Activated CD4-positive, alpha-beta T cell treated with anti-CD3 and anti-CD28 coated beads for 24 hours (primary cell): ENCODE results near the gene PPARD.
"Not testable (repeated sequence)": the region's sequence is repeated elsewhere in the genome, so short reads cannot be mapped to it uniquely, and the experiment has no call there.

Experiments
- DNase-seq, 2 donors: peaks; one replicate each; pipeline ENCODE4 v3.0.0-alpha.2; 2020; ENCODE audit warnings: low read depth in 2 of 2

Gene PPARD

DNA sequence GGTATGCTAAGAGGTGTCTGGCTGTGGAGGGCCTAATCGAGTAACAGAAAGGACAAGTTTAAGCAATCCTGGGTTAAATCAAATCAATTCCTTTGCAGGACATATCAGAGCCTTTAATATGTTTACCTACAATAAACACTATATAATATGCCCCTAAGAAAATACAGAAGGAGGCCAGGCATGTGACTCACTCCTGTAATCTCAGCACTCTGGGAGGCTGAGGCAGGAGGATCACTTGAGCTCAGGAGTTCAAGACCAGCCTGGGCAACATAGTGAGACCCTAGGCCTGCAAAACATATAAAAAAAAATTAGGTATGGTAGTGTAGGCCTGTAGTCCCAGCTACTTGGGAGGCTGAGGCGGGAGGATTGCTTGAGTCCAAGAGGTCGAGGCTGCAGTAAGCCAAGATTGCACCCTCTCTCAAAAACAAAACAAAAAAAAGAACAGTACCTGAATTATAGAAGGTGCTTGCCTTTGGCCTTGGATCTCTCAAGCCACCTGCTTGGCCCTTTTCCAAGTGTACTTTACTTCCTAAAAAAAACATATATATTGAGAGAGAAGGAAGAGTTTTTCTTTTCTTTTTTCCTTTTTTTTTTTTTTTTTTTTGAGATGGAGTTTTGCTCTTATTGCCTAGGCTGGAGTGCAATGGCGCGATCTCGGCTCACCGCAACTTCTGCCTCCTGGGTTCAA is 96.2 kb downstream of the PPARD start:
- DNase-seq = not testable (repeated sequence)

DNA sequence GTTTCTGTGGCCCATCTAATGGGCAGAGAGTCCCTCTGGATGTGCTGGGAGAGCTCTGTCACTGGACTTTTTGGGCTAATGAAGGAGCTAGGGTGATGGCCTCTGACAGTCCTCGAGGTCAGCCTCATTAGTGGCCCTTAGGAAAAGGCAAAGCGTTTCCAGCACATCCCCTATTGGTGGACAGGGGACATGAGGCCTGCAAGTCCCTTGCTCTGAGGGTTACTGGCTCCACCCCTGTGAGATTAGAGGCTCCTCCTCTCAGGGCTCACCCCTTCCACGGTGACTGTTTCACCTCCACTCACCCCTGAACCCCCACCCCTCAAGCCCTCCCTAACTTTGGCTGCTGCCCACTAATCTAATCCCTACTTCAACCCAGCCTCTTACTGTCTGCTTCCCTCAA is 97.0 kb downstream of the PPARD start:
- no peak for DNase-seq

DNA sequence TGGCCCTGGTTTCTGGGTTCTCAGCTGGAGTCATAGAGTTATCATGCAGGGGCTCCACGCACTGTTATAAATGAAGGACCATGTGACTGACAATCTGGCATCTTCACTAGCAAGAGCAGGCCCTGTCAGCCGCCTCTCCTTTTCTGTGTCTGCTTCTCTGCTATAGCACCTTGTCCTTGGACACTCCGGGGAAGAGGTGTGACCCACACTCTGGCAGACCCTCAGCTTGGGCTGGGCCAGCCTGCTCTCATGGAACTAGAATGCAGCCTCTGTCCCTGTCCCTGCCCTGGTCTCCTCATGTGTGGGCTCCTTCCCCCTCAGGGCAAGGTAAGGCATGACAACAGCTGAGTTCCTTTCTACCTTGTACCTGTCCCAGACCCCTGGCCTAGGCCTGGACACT is 98.8 kb downstream of the PPARD start:
- DNase-seq = no peak

DNA sequence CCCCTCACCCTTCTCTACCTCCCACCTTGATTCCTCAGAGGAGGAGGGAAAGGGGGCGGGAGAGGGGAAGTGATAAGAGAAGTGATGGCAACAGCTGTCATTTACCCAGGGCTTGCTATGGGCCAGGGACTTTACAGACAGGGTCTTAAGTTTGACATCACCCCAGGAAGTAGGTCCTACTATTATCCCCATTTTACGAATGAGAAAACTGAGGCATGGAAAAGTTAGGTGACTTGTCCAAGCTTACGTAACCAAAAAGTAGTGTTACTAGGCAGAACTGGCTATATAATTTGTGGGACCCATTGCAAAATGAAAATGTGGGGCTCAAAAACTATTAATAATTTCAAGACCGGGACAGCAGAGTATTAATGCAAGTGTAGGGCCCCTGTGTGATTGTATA is 99.3 kb downstream of the PPARD start:
- no peak for DNase-seq

DNA sequence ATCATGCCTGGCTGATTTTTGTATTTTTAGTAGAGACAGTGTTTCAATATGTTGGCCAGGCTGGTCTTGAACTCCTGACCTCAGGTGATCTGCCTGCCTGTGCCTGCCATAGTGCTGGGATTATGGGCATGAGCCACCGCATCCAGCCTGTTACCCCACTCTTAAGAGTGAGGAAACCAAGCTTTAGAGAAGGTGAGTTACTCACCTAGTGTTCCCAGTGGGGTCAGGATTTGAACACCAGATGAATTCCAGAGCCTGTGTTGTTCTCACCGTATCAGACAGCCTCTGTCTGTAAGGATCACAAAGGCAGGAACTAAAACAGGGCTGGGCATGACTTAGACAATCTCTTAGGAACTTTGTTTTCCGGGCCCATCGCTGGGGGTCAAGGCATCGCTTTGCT is 100.3 kb downstream of the PPARD start:
- no peak for DNase-seq

DNA sequence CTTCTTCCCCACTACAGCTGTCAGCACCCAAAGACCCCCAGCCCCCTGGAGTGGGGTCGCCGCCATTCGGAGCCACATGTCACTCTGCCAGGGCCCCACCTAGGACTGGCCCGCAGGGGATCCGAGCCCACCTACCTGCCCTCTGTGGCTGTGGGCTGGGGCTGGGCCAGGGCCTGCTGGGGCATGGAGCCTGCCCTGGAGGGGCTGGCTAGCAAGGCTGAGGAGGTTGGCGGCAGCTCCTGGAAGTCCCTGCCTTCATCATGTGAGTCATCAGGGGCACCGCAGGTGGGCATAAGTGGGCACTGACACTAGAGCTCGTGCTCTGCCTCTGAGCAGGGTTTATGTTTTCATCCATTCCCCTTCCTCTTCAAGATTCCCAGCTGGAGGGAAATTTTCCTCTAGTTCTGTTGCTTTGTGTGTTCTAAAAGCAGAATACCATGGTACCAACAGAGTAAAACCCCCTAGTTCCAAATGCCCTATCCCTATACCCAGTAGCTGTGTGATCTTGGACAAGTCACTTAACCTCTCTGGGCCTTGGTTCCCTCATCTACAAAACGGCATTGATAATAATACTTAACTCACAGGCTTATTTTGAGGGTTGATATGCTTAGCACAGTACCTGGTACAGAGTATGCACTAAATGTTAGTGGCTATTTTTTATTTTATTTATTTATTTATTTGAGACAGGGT is 101.1 kb downstream of the PPARD start:
- no peak for DNase-seq

DNA sequence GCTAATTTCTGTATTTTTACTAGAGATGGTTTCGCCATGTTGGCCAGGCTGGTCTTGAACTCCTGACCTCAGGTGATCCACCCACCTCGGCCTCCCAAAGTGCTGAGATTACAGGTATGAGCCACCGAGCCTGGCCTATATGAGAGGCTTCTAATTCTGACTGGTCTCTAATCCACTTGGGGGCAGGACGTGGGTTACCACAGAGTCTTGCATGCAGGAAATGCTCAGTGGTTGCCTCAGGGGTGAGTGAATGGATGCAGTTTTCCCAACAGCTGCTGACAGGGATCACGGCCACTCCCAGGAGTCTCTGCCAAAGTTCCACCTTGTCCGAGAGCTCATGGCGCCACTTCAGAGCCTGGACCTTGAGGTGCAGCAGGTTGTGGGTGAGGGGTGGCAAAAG is 103.3 kb downstream of the PPARD start:
- DNase-seq = no peak

DNA sequence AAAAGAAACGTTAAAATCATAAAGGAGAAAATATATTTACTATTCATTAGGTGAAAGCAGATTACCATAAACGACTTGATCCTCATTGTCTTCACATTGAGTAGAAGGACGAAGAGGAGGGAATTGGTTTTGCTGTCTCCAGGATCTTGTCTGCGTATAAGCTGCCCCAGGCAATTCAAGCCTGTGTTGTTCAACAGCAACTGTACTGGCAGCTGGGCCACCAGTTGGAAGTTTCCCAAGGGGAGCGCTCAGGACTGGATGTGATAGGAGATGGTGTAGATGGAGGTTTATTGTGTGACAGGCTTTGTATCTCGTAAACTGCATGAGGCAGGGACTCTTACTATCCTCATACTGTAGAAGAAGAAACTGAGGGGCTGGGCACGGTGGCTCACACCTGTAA is 105.8 kb downstream of the PPARD start:
- DNase-seq = no peak

DNA sequence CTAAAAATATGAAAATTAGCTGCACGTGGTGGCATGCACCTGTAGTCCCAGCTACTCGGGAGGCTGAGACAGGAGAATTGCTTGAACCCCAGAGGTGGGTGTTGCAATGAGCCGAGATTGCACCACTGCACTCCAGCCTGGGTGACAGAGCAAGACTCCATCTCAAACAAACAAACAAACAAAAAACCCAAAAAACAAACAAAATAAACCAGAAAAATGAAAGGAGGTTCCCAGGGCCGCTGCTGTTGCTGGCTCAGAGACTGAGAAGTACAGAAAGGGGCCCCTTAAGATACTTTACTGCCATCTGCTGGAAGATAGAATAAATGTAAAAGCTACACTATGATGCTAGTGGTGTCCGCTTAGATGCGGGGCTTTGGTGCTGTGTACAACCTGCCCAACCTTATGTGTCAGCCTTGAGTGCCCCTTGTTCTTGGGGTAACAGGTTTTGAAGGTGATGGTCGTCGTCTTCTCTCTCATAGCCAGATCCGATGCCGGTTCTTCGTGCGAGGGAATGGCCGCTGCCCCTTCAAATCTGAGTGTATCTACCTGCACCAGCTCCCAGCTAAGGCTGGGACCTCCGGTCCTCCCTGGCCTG is 107.0 kb downstream of the PPARD start:
- DNase-seq = no peak

DNA sequence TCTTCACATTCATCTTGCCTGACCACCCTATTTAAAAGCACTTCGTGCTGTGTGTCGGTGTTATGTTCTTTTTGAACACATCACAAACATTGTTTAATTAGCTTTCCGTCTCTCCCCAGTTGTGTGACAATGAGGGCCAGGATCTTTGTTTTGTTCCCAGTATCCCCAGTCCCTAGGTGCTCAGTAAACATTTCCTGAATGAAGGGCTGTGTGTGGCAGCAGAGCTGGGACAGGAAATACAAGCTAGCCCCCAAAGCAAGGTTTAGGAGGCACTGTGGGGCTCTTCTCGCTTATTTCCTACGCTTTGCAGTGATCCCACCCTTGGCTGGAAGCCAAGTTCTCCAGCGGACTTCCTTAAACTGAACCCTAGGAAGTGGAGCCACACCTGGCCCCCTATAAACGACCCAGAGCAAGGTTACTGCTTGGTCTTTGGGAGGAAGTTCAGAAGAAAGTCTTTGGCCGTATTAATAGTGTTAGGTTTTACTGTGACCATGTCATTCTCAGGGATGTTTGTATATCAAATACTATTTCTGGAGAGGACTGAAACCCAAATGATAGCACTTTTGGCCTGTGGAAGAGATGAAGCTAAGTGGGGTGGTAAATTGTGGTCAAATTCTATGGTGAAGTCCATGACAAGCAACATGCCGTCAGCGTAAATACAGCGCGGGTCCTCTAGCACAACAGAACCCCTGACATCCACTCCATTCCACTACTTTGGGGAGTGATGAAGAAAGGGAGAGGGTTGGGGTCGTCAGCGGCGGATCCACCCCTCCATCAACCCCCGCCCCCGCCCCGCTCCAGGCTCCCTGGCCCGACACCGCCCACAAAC is 109.2 kb downstream of the PPARD start:
- no peak for DNase-seq

DNA sequence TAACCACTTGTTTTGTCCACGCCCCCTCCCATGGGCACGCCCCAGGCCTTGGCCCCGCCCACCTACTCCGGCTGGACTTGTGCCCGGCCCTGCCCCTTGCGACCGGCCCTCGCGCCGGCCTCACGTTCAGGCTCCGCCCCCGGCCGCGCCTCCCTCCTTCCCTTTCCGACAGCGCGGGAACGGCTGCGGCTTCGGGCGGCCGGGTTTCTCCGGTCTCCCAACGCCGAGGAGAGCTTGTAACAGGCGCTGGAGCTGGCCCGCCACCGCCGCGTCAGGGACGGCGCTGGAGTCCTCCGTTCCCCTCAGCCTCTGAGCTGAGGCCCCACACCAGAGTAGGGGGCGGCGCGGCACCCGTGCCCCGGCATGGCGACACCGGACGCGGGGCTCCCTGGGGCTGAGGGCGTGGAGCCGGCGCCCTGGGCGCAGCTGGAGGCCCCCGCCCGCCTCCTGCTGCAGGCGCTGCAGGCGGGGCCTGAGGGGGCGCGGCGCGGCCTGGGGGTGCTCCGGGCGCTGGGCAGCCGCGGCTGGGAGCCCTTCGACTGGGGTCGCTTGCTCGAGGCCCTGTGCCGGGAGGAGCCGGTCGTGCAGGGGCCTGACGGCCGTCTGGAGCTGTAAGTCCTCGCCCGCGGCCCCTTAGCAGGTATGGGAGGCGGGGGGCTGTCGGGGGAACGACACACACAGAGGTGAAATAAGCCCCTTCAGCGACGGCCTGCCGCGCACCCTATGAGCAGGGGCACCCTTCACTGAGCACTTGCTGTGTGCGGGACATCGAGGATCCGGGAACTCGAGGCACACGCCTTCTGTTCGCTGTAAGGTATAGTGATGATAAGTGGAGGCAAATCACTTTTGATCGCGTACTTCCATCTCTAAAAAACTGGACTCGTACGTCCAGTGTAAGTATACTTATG is 110.1 kb downstream of the PPARD start, which contains the start of gene FANCE:
Gene FANCE, plus strand, starts transcription at position 156 of the 908 bp plus-strand sequence. Its CDS starts 208 bp downstream, at position 364.
- DNase-seq = peak; percentile 89 to 97

DNA sequence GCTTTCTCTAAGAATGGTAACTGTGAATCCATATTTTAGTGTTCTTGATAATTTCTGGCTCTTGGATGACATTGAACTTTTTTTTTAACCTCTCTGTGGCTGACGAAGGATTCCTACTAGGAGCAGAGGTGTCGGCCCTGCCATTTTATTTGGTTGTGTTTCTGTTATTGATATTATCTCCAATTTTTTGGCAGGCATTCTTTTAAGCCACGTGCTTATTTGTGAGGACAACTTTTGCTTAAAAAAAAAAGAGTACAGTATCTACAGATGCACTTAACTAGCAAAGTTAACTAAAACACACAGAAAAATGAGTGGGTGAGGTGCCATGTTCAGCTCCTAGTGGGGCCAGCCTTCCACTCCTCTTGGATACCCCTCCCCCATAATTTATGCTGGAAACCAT is 110.9 kb downstream of the PPARD start:
- DNase-seq = no peak

DNA sequence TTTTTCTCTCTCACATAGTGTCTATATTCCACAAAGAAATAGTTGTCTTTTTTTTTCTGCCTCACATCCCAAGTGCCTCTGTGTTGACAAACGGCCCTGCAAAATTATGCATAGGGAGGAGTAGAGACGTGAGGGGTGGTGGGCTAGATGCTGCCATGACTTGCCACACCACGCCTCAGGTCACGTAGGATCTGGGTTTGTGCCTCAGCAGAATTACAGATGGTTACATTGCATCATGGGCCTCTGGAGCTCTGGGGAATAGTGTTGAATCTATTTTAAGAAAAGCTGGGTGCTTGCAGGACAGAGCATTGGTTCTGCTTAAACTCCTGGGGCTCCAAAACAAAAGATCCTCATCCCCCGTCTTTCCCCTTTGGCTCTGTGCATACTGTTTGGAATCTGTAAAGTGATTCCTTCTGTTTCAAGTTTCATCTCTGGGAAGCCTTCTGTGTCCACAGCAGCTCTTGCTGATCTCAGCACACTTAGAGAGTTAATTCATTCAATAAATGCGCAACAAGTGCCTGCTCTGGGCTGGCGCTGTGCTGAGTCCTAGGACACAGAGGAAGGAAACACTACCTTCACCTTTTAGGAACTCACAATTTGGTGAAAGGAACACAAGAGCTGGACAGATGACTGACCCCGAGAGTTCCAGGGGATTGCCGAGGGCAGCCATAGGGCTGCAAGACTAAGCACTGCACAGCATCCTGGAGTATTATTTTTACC is 112.2 kb downstream of the PPARD start:
- no peak for DNase-seq

DNA sequence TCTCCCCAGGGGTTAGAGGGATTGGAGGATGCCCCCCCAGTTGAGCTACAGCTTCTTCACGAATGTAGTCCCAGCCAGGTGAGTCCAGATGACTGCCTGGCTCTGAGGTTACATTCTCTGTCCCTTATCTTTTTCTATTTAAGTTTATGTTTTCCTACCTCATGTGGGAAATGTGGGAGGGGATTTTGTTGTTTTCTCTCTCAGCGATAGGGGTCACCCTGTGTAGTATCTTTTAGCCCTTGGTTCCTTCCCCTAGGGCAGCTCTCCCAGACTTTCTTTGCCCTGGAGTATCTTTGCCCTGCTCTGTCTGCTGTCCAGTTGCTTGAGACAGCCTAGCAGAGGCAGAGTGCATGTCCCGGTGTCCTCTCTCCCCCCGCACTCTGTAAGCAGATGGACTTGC is 115.5 kb downstream of the PPARD start:
- no peak for DNase-seq

DNA sequence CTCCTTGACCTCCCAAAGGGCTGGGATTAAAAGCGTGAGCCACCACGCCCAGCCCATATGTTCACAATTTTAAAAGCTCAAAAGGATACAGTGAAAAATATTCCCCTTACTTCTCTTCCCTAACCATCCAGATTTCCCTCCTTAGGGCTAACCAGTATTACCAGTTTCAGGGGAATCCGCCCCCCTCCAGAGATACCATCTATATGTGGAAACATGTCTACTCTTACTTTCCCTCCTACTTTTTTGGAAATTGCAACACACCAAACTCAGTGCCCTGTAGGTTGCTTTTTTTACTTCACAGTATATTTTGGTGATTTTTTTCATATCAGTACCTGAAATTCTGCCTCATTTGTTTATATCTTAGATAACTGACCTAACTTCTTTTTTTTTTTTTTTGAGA is 118.9 kb downstream of the PPARD start:
- no peak for DNase-seq

DNA sequence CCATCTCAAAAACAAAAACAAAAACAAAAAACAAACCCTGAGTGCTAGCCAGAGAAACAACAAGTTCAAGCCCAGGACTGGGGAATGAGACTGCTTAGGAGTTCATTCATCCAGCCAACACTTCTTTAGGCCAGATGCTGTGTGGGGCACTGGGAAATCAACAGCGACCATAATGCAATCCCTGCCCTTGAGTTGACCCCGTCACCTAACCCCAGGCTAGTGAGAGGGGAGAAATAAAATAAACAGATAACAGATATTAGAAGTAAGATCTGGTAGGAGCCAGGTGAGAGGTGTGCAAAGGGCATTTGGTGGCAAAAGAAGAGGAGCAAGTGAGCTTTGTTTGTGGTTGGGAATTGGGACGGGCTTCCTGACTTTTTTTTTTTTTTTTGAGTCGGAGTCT is 120.9 kb downstream of the PPARD start:
- DNase-seq = no peak

DNA sequence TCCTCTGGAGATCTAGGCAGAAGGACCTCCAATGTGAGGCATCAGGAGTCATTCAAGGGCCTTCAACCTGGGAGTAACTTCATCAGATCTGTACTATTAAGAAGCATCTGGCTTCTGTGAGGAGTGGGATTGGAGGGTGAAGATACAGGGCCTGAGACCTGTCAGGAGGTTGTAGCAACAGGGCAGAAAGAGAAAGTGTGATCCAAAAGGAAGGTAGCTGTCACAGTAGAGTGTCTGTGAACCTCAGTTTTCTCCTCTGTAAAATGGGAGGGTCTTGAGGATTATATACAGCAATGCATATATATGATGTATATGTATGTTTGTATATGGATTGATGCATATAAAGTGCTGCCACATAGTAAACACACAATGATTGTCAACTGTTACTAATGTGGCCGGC is 123.3 kb downstream of the PPARD start:
- DNase-seq = no peak

DNA sequence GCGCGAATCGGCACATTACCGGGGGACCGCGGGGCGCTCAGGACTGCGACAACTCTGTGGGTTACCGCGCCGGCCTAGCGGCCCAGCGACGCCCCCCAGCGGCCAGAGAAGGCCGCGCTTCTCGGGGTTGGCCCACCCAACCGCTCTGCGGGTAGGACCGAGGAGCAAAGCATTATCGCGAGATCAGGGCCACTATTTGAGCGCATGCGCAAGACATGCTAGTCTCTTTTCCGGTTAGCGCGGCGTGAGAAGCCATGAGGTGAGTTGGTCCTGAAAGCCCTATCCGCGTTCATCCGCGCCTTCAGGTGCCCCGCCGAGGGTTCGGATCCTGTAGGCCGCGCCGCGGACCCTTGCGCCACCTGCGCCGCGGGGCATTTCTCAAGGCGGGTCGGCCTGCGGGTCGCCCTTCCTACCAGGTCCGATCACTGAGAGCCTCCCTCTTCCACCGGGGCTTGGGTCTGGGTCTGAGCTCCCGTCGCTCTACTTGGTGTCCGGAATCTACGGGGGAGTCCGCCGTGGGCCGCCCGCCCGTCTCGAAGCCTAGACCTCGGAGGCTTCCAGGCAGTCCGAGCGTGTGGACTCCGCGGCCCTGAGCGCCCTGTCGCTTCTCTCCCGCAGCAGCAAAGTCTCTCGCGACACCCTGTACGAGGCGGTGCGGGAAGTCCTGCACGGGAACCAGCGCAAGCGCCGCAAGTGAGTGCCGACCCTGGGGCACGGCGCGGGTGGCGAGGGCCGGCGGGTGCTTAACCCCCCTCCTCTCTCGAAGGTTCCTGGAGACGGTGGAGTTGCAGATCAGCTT is 126.0 kb downstream of the PPARD start, which contains the start of gene RPL10A:
Gene RPL10A, plus strand, starts transcription at position 221 of the 799 bp plus-strand sequence. Its CDS starts 34 bp downstream, at position 255.
- peak; percentile 92 to 95 for DNase-seq

DNA sequence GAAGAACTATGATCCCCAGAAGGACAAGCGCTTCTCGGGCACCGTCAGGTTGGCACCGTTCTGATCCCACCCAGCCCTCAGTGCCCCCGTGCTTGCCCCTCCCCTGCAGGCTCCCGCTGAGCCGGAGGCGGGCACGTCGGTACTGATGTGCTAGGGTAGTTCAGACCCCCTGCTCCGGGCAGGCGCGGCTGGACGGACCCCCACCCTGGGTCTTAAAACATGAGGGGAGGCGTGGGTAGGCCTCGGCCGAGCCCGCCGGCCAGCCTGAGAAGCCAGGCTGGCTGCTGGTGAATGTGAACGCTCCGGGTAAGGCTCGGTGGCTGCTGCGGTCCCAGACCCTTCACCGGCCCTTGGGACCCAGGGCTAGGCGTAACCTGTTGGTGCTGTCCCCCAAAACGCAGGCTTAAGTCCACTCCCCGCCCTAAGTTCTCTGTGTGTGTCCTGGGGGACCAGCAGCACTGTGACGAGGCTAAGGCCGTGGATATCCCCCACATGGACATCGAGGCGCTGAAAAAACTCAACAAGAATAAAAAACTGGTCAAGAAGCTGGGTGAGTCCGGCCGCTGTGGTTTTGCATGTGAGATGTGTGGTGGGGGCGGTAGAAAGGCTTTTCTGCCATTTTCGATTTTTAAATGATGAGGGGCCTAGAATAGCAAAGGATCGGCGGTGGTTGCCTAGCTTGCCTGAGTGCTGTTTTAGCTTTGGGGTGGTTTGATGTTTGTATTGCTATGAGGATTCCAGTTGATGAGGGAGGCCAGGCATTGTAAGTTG is 126.8 kb downstream of the PPARD start:
- DNase-seq = no peak
